OCI-LY1 (cell line): Measurements from ENCODE around the gene DEPP1.

Experiments used
- H2AFZ ChIP-seq: fragments of 200-600 bp; sonication (generic), shearing (Covaris generic); 2 replicates; pipeline ENCODE4 v1.6.0; 2014; ENCODE audit warnings: antibody characterized with exemption, mild to moderate bottlenecking, low read length
- H3F3A ChIP-seq: fragments of 200-600 bp; sonication (generic), shearing (Covaris generic); 2 replicates; pipeline ENCODE4 v1.6.0; 2014; ENCODE audit warnings: mild to moderate bottlenecking, antibody characterized with exemption, low read length, moderate library complexity; ENCODE audit not compliant: insufficient read depth
- H3K27ac ChIP-seq: fragments of 200-600 bp; sonication (generic); 2 replicates; pipeline ENCODE4 v1.5.1; 2014; ENCODE audit warnings: low read length, mixed run types, mild to moderate bottlenecking, low read depth; ENCODE audit not compliant: poor library complexity, severe bottlenecking
- H3K27me3 ChIP-seq: fragments of 200-600 bp; sonication (generic); 2 replicates; pipeline ENCODE4 v1.6.0; 2014; ENCODE audit warnings: antibody characterized with exemption, mild to moderate bottlenecking, low read length, moderate library complexity; ENCODE audit not compliant: insufficient read depth
- H3K36me3 ChIP-seq: fragments of 200-600 bp; sonication (generic); 2 replicates; pipeline ENCODE4 v1.6.1; 2014; ENCODE audit warnings: mild to moderate bottlenecking, antibody characterized with exemption, low read length, moderate library complexity, mixed read lengths; ENCODE audit not compliant: insufficient read depth
- H3K4me1 ChIP-seq: fragments of 200-600 bp; sonication (generic); 2 replicates; pipeline ENCODE4 v1.5.1; 2014; ENCODE audit warnings: mild to moderate bottlenecking, low read length, moderate library complexity; ENCODE audit not compliant: insufficient read depth, severe bottlenecking
- H3K4me2 ChIP-seq: fragments of 200-600 bp; sonication (generic), shearing (Covaris generic); 2 replicates; pipeline ENCODE4 v1.6.1; 2014; ENCODE audit warnings: low read length
- H3K4me3 ChIP-seq: fragments of 200-600 bp; sonication (generic); 2 replicates; pipeline ENCODE4 v1.5.1; 2014; ENCODE audit warnings: low read length, low read depth, mild to moderate bottlenecking, mixed read lengths; ENCODE audit not compliant: poor library complexity, severe bottlenecking
- H3K79me2 ChIP-seq: fragments of 200-600 bp; shearing (Covaris generic); 2 replicates; pipeline ENCODE4 v1.6.1; 2016; ENCODE audit warnings: mixed run types, low read length, mixed read lengths; ENCODE audit not compliant: insufficient read depth
- H3K9ac ChIP-seq: fragments of 200-600 bp; sonication (generic), shearing (Covaris generic); 2 replicates; pipeline ENCODE4 v1.6.1; 2014; ENCODE audit warnings: mild to moderate bottlenecking, low read length, mixed read lengths
- H3K9me2 ChIP-seq: fragments of 200-600 bp; sonication (generic), shearing (Covaris generic); 2 replicates; pipeline ENCODE4 v1.6.1; 2014; ENCODE audit warnings: low read depth, mild to moderate bottlenecking, low read length, mixed read lengths
- H3K9me3 ChIP-seq: fragments of 200-600 bp; shearing (Covaris generic); 2 replicates; pipeline ENCODE4 v1.6.1; 2014; ENCODE audit warnings: low read length, mixed read lengths
- H4K20me1 ChIP-seq: fragments of 200-600 bp; sonication (generic), shearing (Covaris generic); 2 replicates; pipeline ENCODE4 v1.6.0; 2016; ENCODE audit warnings: mild to moderate bottlenecking, low read length; ENCODE audit not compliant: insufficient read depth
- EZH2 ChIP-seq: fragments of 200-600 bp; sonication (generic), shearing (Covaris generic); IDR thresholded peaks from 2 replicates; pipeline ENCODE4 v1.8.0; 2017; ENCODE audit warnings: borderline replicate concordance, mixed run types, mild to moderate bottlenecking, antibody characterized with exemption, low read length, moderate library complexity, mixed read lengths
- TF ChIP-seq, protein P1 (sequence below): fragments of 200-600 bp; sonication (generic), shearing (Covaris generic); IDR thresholded peaks from 2 replicates; pipeline ENCODE4 v1.5.1; 2017; ENCODE audit warnings: mild to moderate bottlenecking, antibody characterized with exemption, low read length, moderate library complexity, mixed read lengths

DEPP1 gene

DNA sequence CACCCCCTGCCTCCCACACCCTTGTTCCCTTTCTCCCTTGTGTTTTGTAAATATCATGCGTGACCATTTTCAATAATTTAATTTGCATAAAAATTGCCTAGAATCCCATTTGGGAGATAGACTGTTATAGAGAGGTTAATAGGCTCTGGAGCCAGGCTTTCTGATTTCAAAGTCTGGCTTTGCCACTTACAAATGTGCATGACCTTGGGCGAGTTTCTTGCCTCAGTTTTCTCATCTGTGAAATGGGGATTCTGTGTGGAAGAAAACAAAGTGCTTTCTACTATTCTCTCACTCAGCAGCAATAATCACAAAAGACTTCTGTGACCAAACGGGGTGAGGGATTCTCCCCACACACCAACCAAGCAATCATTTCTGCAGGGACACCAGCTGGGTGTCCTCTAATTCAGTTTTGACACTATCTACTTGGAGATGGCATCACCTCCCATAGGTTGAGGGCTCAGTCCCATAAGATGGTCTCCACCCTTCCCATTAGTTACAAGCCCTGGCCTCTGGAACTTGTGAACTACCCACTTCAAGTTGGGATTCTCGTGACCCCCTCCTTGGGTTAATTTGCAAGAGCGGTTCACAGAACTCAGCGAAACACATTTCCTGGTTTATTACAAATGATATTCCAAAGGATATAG is 18.6 kb upstream of the DEPP1 start:
- no peak overlapping the region for H2AFZ ChIP-seq
- no peak overlapping the region for H3K4me2 ChIP-seq
- peaks cover 6% of the 10 kb centered on the region; the same call in 1 of the 2 replicates for H3K79me2 ChIP-seq
- no peak overlapping the region for H3K9ac ChIP-seq
- no peaks in the 10 kb centered on the region for H4K20me1 ChIP-seq
- no peak for TF ChIP-seq EZH2
- TF ChIP-seq, protein P1, sequence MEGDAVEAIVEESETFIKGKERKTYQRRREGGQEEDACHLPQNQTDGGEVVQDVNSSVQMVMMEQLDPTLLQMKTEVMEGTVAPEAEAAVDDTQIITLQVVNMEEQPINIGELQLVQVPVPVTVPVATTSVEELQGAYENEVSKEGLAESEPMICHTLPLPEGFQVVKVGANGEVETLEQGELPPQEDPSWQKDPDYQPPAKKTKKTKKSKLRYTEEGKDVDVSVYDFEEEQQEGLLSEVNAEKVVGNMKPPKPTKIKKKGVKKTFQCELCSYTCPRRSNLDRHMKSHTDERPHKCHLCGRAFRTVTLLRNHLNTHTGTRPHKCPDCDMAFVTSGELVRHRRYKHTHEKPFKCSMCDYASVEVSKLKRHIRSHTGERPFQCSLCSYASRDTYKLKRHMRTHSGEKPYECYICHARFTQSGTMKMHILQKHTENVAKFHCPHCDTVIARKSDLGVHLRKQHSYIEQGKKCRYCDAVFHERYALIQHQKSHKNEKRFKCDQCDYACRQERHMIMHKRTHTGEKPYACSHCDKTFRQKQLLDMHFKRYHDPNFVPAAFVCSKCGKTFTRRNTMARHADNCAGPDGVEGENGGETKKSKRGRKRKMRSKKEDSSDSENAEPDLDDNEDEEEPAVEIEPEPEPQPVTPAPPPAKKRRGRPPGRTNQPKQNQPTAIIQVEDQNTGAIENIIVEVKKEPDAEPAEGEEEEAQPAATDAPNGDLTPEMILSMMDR = no peak
- H3K4me1 ChIP-seq = peaks cover 18% of the 10 kb centered on the region
- no peaks in the 10 kb centered on the region for H3F3A ChIP-seq
- H3K36me3 ChIP-seq = peaks cover 5% of the 10 kb centered on the region; the same call in 1 of the 2 replicates
- no peak overlapping the region for H3K27ac ChIP-seq
- no peak overlapping the region for H3K4me3 ChIP-seq
- H3K27me3 ChIP-seq = no peaks in the 10 kb centered on the region
- no peaks in the 10 kb centered on the region for H3K9me2 ChIP-seq
- H3K9me3 ChIP-seq = no peaks in the 10 kb centered on the region

DNA sequence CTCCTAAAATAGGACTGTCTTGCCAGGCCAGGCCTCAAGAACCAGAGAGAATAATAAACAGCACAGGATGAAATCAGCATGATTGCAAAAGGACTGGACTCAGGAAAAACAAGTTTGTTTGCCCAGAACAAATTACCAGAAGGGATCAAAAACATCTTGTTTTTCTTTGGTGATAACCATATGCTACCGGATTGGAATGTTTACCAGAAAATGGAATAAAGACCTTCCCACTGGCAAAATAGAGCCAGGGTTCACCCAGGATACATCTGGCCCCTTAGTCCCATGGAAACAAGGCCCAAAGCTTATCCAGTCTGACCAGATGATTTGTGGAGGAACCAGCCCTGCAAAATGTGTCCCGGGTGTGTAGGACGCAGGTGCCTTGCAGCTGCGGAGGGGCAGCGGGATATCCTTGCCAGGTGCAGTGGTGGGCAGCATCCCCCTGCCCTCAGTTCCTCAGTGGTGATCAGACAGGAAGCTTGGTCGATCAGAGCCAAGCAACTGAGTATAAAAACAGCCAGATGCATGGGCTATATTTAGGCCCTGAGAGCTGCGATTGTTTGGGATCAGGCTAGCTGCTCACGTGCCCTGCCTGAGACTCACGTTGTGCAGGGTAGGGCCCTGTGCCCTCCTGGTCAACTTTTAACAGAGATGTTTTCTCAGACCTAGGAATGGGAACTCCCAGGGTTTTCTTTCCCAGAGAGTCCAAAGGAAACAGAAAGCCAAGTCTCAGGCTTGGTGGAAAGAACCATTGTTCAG is 17.5 kb upstream of the DEPP1 start:
- Histone ChIP-seq H2AFZ (no peak overlapping the region), H3F3A (no peaks in the 10 kb centered on the region), H4K20me1 (no peaks in the 10 kb centered on the region), H3K27me3 (no peaks in the 10 kb centered on the region), H3K79me2 (no peaks in the 10 kb centered on the region), H3K4me1 (peaks cover 6% of the 10 kb centered on the region), H3K9me2 (no peaks in the 10 kb centered on the region), H3K27ac (no peak overlapping the region), H3K9ac (no peak overlapping the region), H3K4me2 (no peak overlapping the region), H3K36me3 (no peaks in the 10 kb centered on the region), H3K4me3 (no peak overlapping the region), H3K9me3 (no peaks in the 10 kb centered on the region)
- TF ChIP-seq, protein P1 = no peak
- TF ChIP-seq EZH2 = no peak

DNA sequence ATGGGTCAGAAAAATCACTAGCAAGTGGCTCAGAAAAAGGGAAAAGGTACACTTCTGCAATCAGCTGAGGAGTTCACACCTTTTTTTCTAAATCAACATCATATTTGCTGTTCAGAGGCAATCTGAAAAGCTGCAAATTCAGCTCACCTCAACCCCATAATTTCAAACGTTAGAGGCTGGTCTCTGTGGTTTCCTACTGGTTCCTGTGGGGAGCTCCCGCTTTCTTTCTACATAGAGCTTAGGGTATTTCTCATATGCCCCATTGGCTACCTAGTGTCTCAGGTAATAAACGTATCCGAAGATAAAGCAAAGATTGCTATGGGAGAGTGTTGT is 16.9 kb upstream of the DEPP1 start:
- H3K9me3 ChIP-seq = no peaks in the 10 kb centered on the region
- no peak overlapping the region for H3K4me2 ChIP-seq
- no peak overlapping the region for H3K27ac ChIP-seq
- H3K4me3 ChIP-seq = no peak overlapping the region
- no peaks in the 10 kb centered on the region for H3K9me2 ChIP-seq
- no peaks in the 10 kb centered on the region for H3K79me2 ChIP-seq
- no peaks in the 10 kb centered on the region for H3K36me3 ChIP-seq
- no peak overlapping the region for H2AFZ ChIP-seq
- H3F3A ChIP-seq = no peaks in the 10 kb centered on the region
- H3K9ac ChIP-seq = no peak overlapping the region
- TF ChIP-seq, protein P1 = no peak
- TF ChIP-seq EZH2 = no peak
- H4K20me1 ChIP-seq = no peaks in the 10 kb centered on the region
- H3K27me3 ChIP-seq = 0 out of 2 replicates have a peak, but pooled peaks cover 2% of the 10 kb centered on the region
- peaks cover 5% of the 10 kb centered on the region for H3K4me1 ChIP-seq
